HepG2 (cell line): ENCODE data around the gene PIM3. TPM values are rescaled to one million over a fixed set of nuclear protein-coding genes. Genes with fewer than 3 reads are reported as not detected.

Source experiments
- ATF7-NPFF ChIP-seq: sonication (generic); formaldehyde crosslinking; IDR thresholded peaks from 2 replicates; pipeline ENCODE4 v1.8.1; 2023; ENCODE audit warnings: mild to moderate bottlenecking, low read depth, missing genetic modification reagents, moderate library complexity
- CEBPG ChIP-seq: IDR thresholded peaks from 2 replicates; pipeline ENCODE4 v1.6.1; 2016
- GATAD1 ChIP-seq: IDR thresholded peaks from 2 replicates; pipeline ENCODE4 v1.6.1; 2016; ENCODE audit warnings: missing genetic modification reagents, missing compliant biosample characterization
- JDP2 ChIP-seq: sonication (generic); formaldehyde crosslinking; IDR thresholded peaks from 2 replicates; pipeline ENCODE4 v1.8.1; 2022; ENCODE audit warnings: missing genetic modification reagents, borderline replicate concordance
- PCBP1 ChIP-seq: fragments of 200-400 bp; formaldehyde crosslinking; IDR thresholded peaks from 2 replicates; pipeline ENCODE4 v1.6.1; 2017; ENCODE audit warnings: mild to moderate bottlenecking, low read depth, low read length, borderline replicate concordance
- RARG ChIP-seq: sonication (generic); formaldehyde crosslinking; IDR thresholded peaks from 2 replicates; pipeline ENCODE4 v1.4.0; 2020; ENCODE audit warnings: low read depth, mild to moderate bottlenecking, missing genetic modification reagents
- RNF219 ChIP-seq: sonication (generic); formaldehyde crosslinking; IDR thresholded peaks from 2 replicates; pipeline ENCODE4 v1.5.0; 2020; ENCODE audit warnings: mild to moderate bottlenecking, missing genetic modification reagents
- RXRA ChIP-seq: sonication (generic); formaldehyde crosslinking; IDR thresholded peaks from 2 replicates; pipeline ENCODE4 v1.5.1; 2020; ENCODE audit warnings: missing genetic modification reagents
- U2AF1 ChIP-seq: fragments of 200-400 bp; formaldehyde crosslinking; optimal IDR thresholded peaks from 2 replicates; pipeline ENCODE3; 2017; ENCODE audit warnings: mild to moderate bottlenecking, low read depth, low read length
- ZFY ChIP-seq: sonication (generic); formaldehyde crosslinking; IDR thresholded peaks from 2 replicates; pipeline ENCODE4 v1.4.0; 2020; ENCODE audit warnings: missing genetic modification reagents
- ZGPAT ChIP-seq: IDR thresholded peaks from 2 replicates; pipeline ENCODE4 v1.6.1; 2016; ENCODE audit warnings: mild to moderate bottlenecking
- ZNF138 ChIP-seq: sonication (generic); formaldehyde crosslinking; IDR thresholded peaks from 2 replicates; pipeline ENCODE4 v1.5.0; 2020; ENCODE audit warnings: mild to moderate bottlenecking, low read depth, missing genetic modification reagents
- ZNF160 ChIP-seq: sonication (generic); formaldehyde crosslinking; IDR thresholded peaks from 2 replicates; pipeline ENCODE4 v1.8.0; 2022; ENCODE audit warnings: mild to moderate bottlenecking, inconsistent platforms, missing genetic modification reagents
- ZNF317 ChIP-seq: sonication (generic); formaldehyde crosslinking; IDR thresholded peaks from 2 replicates; pipeline ENCODE4 v1.5.0; 2020; ENCODE audit warnings: mild to moderate bottlenecking, missing genetic modification reagents
- ZNF335 ChIP-seq: sonication (generic); formaldehyde crosslinking; IDR thresholded peaks from 2 replicates; pipeline ENCODE4 v1.4.0; 2020; ENCODE audit warnings: missing genetic modification reagents
- ZNF34 ChIP-seq: sonication (generic); formaldehyde crosslinking; IDR thresholded peaks from 2 replicates; pipeline ENCODE4 v1.4.0; 2020; ENCODE audit warnings: mild to moderate bottlenecking, missing genetic modification reagents, borderline replicate concordance
- ZNF460 ChIP-seq: sonication (generic); formaldehyde crosslinking; IDR thresholded peaks from 2 replicates; pipeline ENCODE4 v1.5.1; 2020; ENCODE audit warnings: missing genetic modification reagents, mild to moderate bottlenecking, borderline replicate concordance
- ZNF564 ChIP-seq: sonication (generic); formaldehyde crosslinking; IDR thresholded peaks from 2 replicates; pipeline ENCODE4 v1.8.1; 2023; ENCODE audit warnings: mild to moderate bottlenecking, missing genetic modification reagents
- ZNF605 ChIP-seq: sonication (generic); formaldehyde crosslinking; IDR thresholded peaks from 2 replicates; pipeline ENCODE4 v1.8.0; 2022; ENCODE audit warnings: mild to moderate bottlenecking, missing genetic modification reagents
- ZNF644 ChIP-seq: IDR thresholded peaks from 2 replicates; pipeline ENCODE4 v1.6.1; 2016; ENCODE audit warnings: low read depth
- ZNF737 ChIP-seq: sonication (generic); formaldehyde crosslinking; IDR thresholded peaks from 2 replicates; pipeline ENCODE4 v1.5.0; 2020; ENCODE audit warnings: missing genetic modification reagents, mild to moderate bottlenecking, borderline replicate concordance
- ZNF782 ChIP-seq: sonication (generic); formaldehyde crosslinking; IDR thresholded peaks from 2 replicates; pipeline ENCODE4 v1.4.0; 2020; ENCODE audit warnings: missing genetic modification reagents, mild to moderate bottlenecking, borderline replicate concordance
- ZNF879 ChIP-seq: sonication (generic); formaldehyde crosslinking; IDR thresholded peaks from 2 replicates; pipeline ENCODE4 v1.8.1; 2023; ENCODE audit warnings: missing genetic modification reagents
- ZSCAN29 ChIP-seq: sonication (generic); formaldehyde crosslinking; conservative IDR thresholded peaks from 2 replicates; pipeline ENCODE4 v1.4.0; 2020; ENCODE audit warnings: mild to moderate bottlenecking, missing genetic modification reagents
- polyA plus RNA-seq, 8 experiments: library from polyadenylated mRNA; depleted of rRNA in 3 of 8; stranded (reverse) in 7 of 8; unstranded in 1 of 8; fragments of >200 nt; fragmentation: Illumina TruSeq in 4 of 8; extraction: Trizol in 4 of 8; gene quantifications; 2 replicates each; pipeline versions ENCODE4 v1.2.1 to v1.2.3, GENCODE V29; 2011 to 2016; ENCODE audit warnings: low read depth in 4 of 8, missing spikeins in 1 of 8, mixed read lengths in 1 of 8; ENCODE audit not compliant: insufficient read depth in 1 of 8
- total RNA-seq, 5 experiments: library from RNA; depleted of rRNA; stranded (reverse); fragments of >200 nt; fragmentation: Illumina TruSeq; extraction: Trizol; gene quantifications; 2 replicates each; pipeline ENCODE4 v1.2.3, GENCODE V29; 2016; ENCODE audit warnings: low read depth in 1 of 5

Gene PIM3
- total and polyA plus RNA-seq, 2 of the 13 experiments (the other 11 are each of a cell fraction or from before 2014, with no cell fraction given) = 21.6 to 31.2 TPM

GRCh38 chr22:49951986-49952896 lies 8.3 kb upstream of the PIM3 start (continued):
- TF ChIP-seq RNF219 (CRISPR knock-in tag) = no peak
- 0 out of 2 replicates have a peak, but pooled peaks have one; percentile 42 for TF ChIP-seq ZNF160 (CRISPR knock-in tag)
- TF ChIP-seq CEBPG (CRISPR knock-in tag) = no peak
- no peak for TF ChIP-seq ZNF879
- TF ChIP-seq ZNF605 (CRISPR knock-in tag) = 0 out of 2 replicates have a peak, but pooled peaks have one; percentile 52
- TF ChIP-seq JDP2 (CRISPR knock-in tag) = no peak
- TF ChIP-seq RXRA = no peak; the same call in 1 of the 2 replicates
- TF ChIP-seq ZNF317 = 0 out of 2 replicates have a peak, but pooled peaks have one; percentile 39
- no peak for TF ChIP-seq ZNF737 (CRISPR knock-in tag)
- no peak for TF ChIP-seq ZNF138
- TF ChIP-seq ZNF564 (CRISPR knock-in tag) = no peak
- no peak for TF ChIP-seq ZNF34 (CRISPR knock-in tag)
- TF ChIP-seq ZNF460 (CRISPR knock-in tag) = no peak
- TF ChIP-seq ZSCAN29 (CRISPR knock-in tag) = 0 out of 2 replicates have a peak, but pooled peaks have one; percentile 32
- peak; percentile 36 for TF ChIP-seq ZFY
- 0 out of 2 replicates have a peak, but pooled peaks have one; percentile 31 for TF ChIP-seq ZGPAT (CRISPR knock-in tag)
- no peak for TF ChIP-seq ZNF644 (CRISPR knock-in tag)
- TF ChIP-seq PCBP1 = no peak
- TF ChIP-seq GATAD1 = peak; percentile 29; the same call in 1 of the 2 replicates
- TF ChIP-seq ZNF782 (CRISPR knock-in tag) = no peak
- TF ChIP-seq U2AF1 = no peak
- TF ChIP-seq RARG = no peak
- TF ChIP-seq ATF7-NPFF (CRISPR knock-in tag) = no peak; the same call in 1 of the 2 replicates
- TF ChIP-seq ZNF335 (CRISPR knock-in tag) = no peak
